T-cell (primary cell): ENCODE results near the gene IL36RN. TPM values are rescaled to one million over a fixed set of nuclear protein-coding genes. Genes with fewer than 3 reads are reported as not detected.
"Not testable (repeated sequence)": the region's sequence is repeated elsewhere in the genome, so short reads cannot be mapped to it uniquely, and the experiment has no call there.

Source experiments
- ATAC-seq, 4 experiments: fragments of 200-7000 bp in 3 of 4; fragments of 150-1000 bp in 1 of 4; cut with Tn5 transposase; replicated peaks in 1 of 4; 1 replicate in 3 of 4; 2 replicates in 1 of 4; pipeline ENCODE4 v1.10.0; 2021; ENCODE audit warnings: moderate library complexity in 3 of 4, mild to moderate bottlenecking in 2 of 4, moderate number of reproducible peaks in 1 of 4
- CTCF ChIA-PET, 2 donors: fragments of 300-600 bp; sonication (Branson Sonifier 250); formaldehyde crosslinking; loops; one replicate each; lab custom pipeline; 2022; ENCODE audit warnings: antibody characterized with exemption in 2 of 2; lab: Charles Lee
- POLR2A ChIA-PET, 2 donors: fragments of 300-600 bp; sonication (Branson Sonifier 250); formaldehyde crosslinking; loops; one replicate each; lab custom pipeline; 2022; ENCODE audit warnings: antibody characterized with exemption in 2 of 2; lab: Charles Lee
- DNase-seq, 35 experiments: peaks; one replicate each; pipeline versions ENCODE4 v3.0.0 to v3.0.0-alpha.2; 2013 to 2023
- H3K27ac ChIP-seq: one replicate; pipeline ENCODE4 v1.5.1; 2013; ENCODE audit warnings: low read length
- H3K27me3 ChIP-seq, 2 experiments: replicated peaks in 1 of 2; 1 replicate in 1 of 2; 2 replicates in 1 of 2; pipeline versions ENCODE4 v1.6.1 to v1.7.0; 2013; ENCODE audit warnings: low read length in 1 of 2, mixed read lengths in 1 of 2; ENCODE audit not compliant: control insufficient read depth in 2 of 2, insufficient read depth in 2 of 2; ENCODE audit errors: extremely low read depth in 1 of 2
- H3K36me3 ChIP-seq, 2 donors: 1 replicate in 1 of 2; 2 replicates in 1 of 2; pipeline versions ENCODE4 v1.6.1 to v1.7.0; 2013; ENCODE audit warnings: low read length in 1 of 2; ENCODE audit not compliant: control insufficient read depth in 2 of 2, insufficient read depth in 1 of 2; ENCODE audit errors: extremely low read depth in 1 of 2
- H3K4me1 ChIP-seq, 2 experiments: 1 replicate in 1 of 2; 2 replicates in 1 of 2; pipeline versions ENCODE4 v1.6.1 to v1.7.0; 2013; ENCODE audit warnings: low read length in 2 of 2, mixed read lengths in 1 of 2; ENCODE audit not compliant: insufficient read depth in 2 of 2, control insufficient read depth in 1 of 2; ENCODE audit errors: extremely low read depth in 1 of 2
- H3K4me3 ChIP-seq, 2 donors: 1 replicate in 1 of 2; 2 replicates in 1 of 2; pipeline versions ENCODE4 v1.5.1 to v1.7.0; 2013; ENCODE audit warnings: mild to moderate bottlenecking in 2 of 2, low read length in 1 of 2, moderate library complexity in 1 of 2; ENCODE audit not compliant: control insufficient read depth in 1 of 2; ENCODE audit errors: extremely low read depth in 1 of 2
- H3K9me3 ChIP-seq: 2 replicates; pipeline ENCODE4 v1.7.0; 2013
- H3K27ac Mint-ChIP-seq, 2 donors: one replicate each; pipeline ENCODE4 v1.8.0; 2020 to 2021; ENCODE audit warnings: mild to moderate bottlenecking in 2 of 2, mixed read lengths in 2 of 2
- H3K27me3 Mint-ChIP-seq, 2 donors: one replicate each; pipeline ENCODE4 v1.8.0; 2021 to 2022; ENCODE audit warnings: mixed read lengths in 2 of 2
- H3K36me3 Mint-ChIP-seq: one replicate; pipeline ENCODE4 v1.8.0; 2021; ENCODE audit warnings: mixed read lengths
- H3K4me1 Mint-ChIP-seq, 3 donors: one replicate each; pipeline ENCODE4 v1.8.0; 2020 to 2022; ENCODE audit warnings: mixed read lengths in 3 of 3, mild to moderate bottlenecking in 1 of 3
- H3K4me3 Mint-ChIP-seq, 3 donors: one replicate each; pipeline ENCODE4 v1.8.0; 2020 to 2022; ENCODE audit warnings: mild to moderate bottlenecking in 3 of 3, mixed read lengths in 3 of 3, moderate library complexity in 3 of 3
- H3K9me3 Mint-ChIP-seq, 3 donors: one replicate each; pipeline ENCODE4 v1.8.0; 2020 to 2022; ENCODE audit warnings: mixed read lengths in 3 of 3
- WGBS: methylation state at CpG from one replicate; pipeline ENCODE4 v1.1.5; 2013; ENCODE audit warnings: missing lambda C conversion rate; ENCODE audit not compliant: insufficient coverage; 5-methylcytosine and 5-hydroxymethylcytosine counted together
- total RNA-seq, 35 experiments: library from RNA in 6 of 35; stranded (reverse) in 6 of 35; fragments of 120-200 nt in 1 of 35; gene quantifications; one replicate each; pipeline versions ENCODE4 v1.2.1 to v1.2.4 and lab custom pipeline; 2013 to 2026

IL36RN gene
- total RNA-seq, 5 donors from 2014 or later (not counting 1 experiment from before 2014, with no cell fraction given): not detected

GRCh38 chr2:113088213-113088992, 29.4 kb downstream of the IL36RN start:
- no peaks in the 10 kb centered on the region for H3K4me1 Mint-ChIP-seq
- H3K9me3 Mint-ChIP-seq: no peaks in the 10 kb centered on the region
- CTCF ChIA-PET: interaction anchor here in 1 of 2 donors (0.7 to 1.0 kb wide), 2 partner anchors 8 to 26 kb away, joined by 3 read pairs; no protein-coding TSS in a partner anchor
- Histone ChIP-seq H3K27me3 (peaks cover 0 to 3% of the 10 kb centered on the region in 2 experiments), H3K27ac (no peak overlapping the region), H3K4me3 (no peak overlapping the region), H3K36me3 (no peaks in the 10 kb centered on the region), H3K9me3 (no peaks in the 10 kb centered on the region), H3K4me1 (no peaks in the 10 kb centered on the region)
- H3K36me3 Mint-ChIP-seq: no peaks in the 10 kb centered on the region
- H3K27me3 Mint-ChIP-seq: no peaks in the 10 kb centered on the region
- ATAC-seq: no peak
- H3K27ac Mint-ChIP-seq: no peak overlapping the region
- POLR2A ChIA-PET: no interaction called here
- H3K4me3 Mint-ChIP-seq: no peak overlapping the region
- no peak for DNase-seq

- Histone ChIP-seq H3K36me3 (no peaks in the 10 kb centered on the region), H3K27me3 (peaks cover 0 to 3% of the 10 kb centered on the region in 2 experiments), H3K4me1 (no peaks in the 10 kb centered on the region), H3K27ac (no peak overlapping the region), H3K9me3 (no peaks in the 10 kb centered on the region), H3K4me3 (no peak overlapping the region)
- H3K36me3 Mint-ChIP-seq: no peaks in the 10 kb centered on the region
- POLR2A ChIA-PET: interaction anchor here in 1 of 2 donors (0.6 kb wide), 1 partner anchor 22 kb away, joined by 3 read pairs; the partner anchor contains the start of gene IL1F10
- no peak for DNase-seq
- H3K27ac Mint-ChIP-seq: no peak overlapping the region
- CTCF ChIA-PET: no interaction called here
- no peaks in the 10 kb centered on the region for H3K27me3 Mint-ChIP-seq
- H3K4me3 Mint-ChIP-seq: no peak overlapping the region
- no peaks in the 10 kb centered on the region for H3K4me1 Mint-ChIP-seq
- ATAC-seq: no peak
- H3K9me3 Mint-ChIP-seq: no peaks in the 10 kb centered on the region
Observed at GRCh38 chr2:113089916-113090315, 30.9 kb downstream of the IL36RN start.

- WGBS: 67% methylated on average over 3 of the region's 4 CpGs
- ATAC-seq (no peak), DNase-seq (no peak)
- Mint-ChIP-seq H3K4me1 (no peaks in the 10 kb centered on the region), H3K27me3 (peaks cover 0 to 4% of the 10 kb centered on the region in 2 donors), H3K9me3 (peaks cover 0 to 6% (median 3%) of the 10 kb centered on the region in 3 donors), H3K36me3 (no peaks in the 10 kb centered on the region), H3K27ac (no peak overlapping the region), H3K4me3 (no peak overlapping the region)
- no peaks in the 10 kb centered on the region for H3K4me1 ChIP-seq
- peaks cover 0 to 3% of the 10 kb centered on the region in 2 experiments for H3K27me3 ChIP-seq
- H3K4me3 ChIP-seq: no peak overlapping the region
- ChIA-PET POLR2A (no interaction called here), CTCF (interaction anchor here in 1 of 2 donors (0.5 kb wide), 1 partner anchor 12 kb away, joined by 3 read pairs; no protein-coding TSS in a partner anchor)
- no peaks in the 10 kb centered on the region for H3K36me3 ChIP-seq
- H3K9me3 ChIP-seq: no peaks in the 10 kb centered on the region
- H3K27ac ChIP-seq: no peak overlapping the region
Observed at GRCh38 chr2:113091231-113091896, 32.4 kb downstream of the IL36RN start.

GRCh38 chr2:113092864-113093612, 34.0 kb downstream of the IL36RN start:
- peaks cover 6 to 7% (median 6%) of the 10 kb centered on the region in 3 donors for H3K4me1 Mint-ChIP-seq
- peaks cover 5% of the 10 kb centered on the region for H3K36me3 Mint-ChIP-seq
- 80% methylated on average over 1 of the region's 5 CpGs for WGBS
- DNase-seq (no peak), ATAC-seq (no peak)
- Histone ChIP-seq H3K4me3 (no peak overlapping the region), H3K36me3 (no peaks in the 10 kb centered on the region), H3K4me1 (peaks cover 0 to under 1% of the 10 kb centered on the region in 2 experiments), H3K27me3 (peaks cover 0 to 3% of the 10 kb centered on the region in 2 experiments), H3K9me3 (no peaks in the 10 kb centered on the region), H3K27ac (no peak overlapping the region)
- ChIA-PET CTCF (no interaction called here), POLR2A (no interaction called here)
- H3K27ac Mint-ChIP-seq: no peak overlapping the region
- peaks cover 10 to 14% (median 11%) of the 10 kb centered on the region in 3 donors for H3K9me3 Mint-ChIP-seq
- H3K4me3 Mint-ChIP-seq: no peak overlapping the region
- peaks cover 0 to 6% of the 10 kb centered on the region in 2 donors for H3K27me3 Mint-ChIP-seq

GRCh38 chr2:113093613-113093977, 34.6 kb downstream of the IL36RN start:
- H3K9me3 Mint-ChIP-seq: peaks cover 10 to 14% (median 11%) of the 10 kb centered on the region in 3 donors
- Histone ChIP-seq H3K4me1 (peaks cover 0 to 6% of the 10 kb centered on the region in 2 experiments), H3K9me3 (no peaks in the 10 kb centered on the region), H3K27ac (no peak overlapping the region), H3K27me3 (peaks cover 0 to 3% of the 10 kb centered on the region in 2 experiments), H3K4me3 (no peak overlapping the region), H3K36me3 (no peaks in the 10 kb centered on the region)
- DNase-seq (no peak), ATAC-seq (no peak)
- no peak overlapping the region for H3K27ac Mint-ChIP-seq
- peaks cover 11 to 12% (median 11%) of the 10 kb centered on the region in 3 donors for H3K4me1 Mint-ChIP-seq
- H3K4me3 Mint-ChIP-seq: no peak overlapping the region
- ChIA-PET CTCF (no interaction called here), POLR2A (no interaction called here)
- peaks cover 5% of the 10 kb centered on the region for H3K36me3 Mint-ChIP-seq
- WGBS: no CpG with 5 or more reads among the region's 2 CpGs
- H3K27me3 Mint-ChIP-seq: peaks cover 0 to 6% of the 10 kb centered on the region in 2 donors

GRCh38 chr2:113096306-113096705, 37.3 kb downstream of the IL36RN start:
- H3K27me3 ChIP-seq, POLR2A ChIA-PET, H3K27me3 Mint-ChIP-seq, H3K9me3 ChIP-seq, H3K27ac Mint-ChIP-seq, DNase-seq, ATAC-seq, H3K27ac ChIP-seq, H3K36me3 ChIP-seq, H3K36me3 Mint-ChIP-seq, CTCF ChIA-PET, H3K4me1 ChIP-seq, H3K4me3 ChIP-seq, H3K4me3 Mint-ChIP-seq: not testable (repeated sequence)
- H3K9me3 Mint-ChIP-seq: peaks cover 10 to 14% (median 11%) of the 10 kb centered on the region in 3 donors
- no CpG with 5 or more reads among the region's 14 CpGs for WGBS
- peaks cover 11 to 12% (median 12%) of the 10 kb centered on the region in 3 donors for H3K4me1 Mint-ChIP-seq
